Ascending aorta (tissue), 2 donors: ENCODE measurements around the gene MUSK. TPM values are rescaled to one million over a fixed set of nuclear protein-coding genes. Genes with fewer than 3 reads are reported as not detected.

Experiments
- DNase-seq, 2 donors: peaks; one replicate each; pipeline ENCODE4 v3.0.0-alpha.2; 2019; ENCODE audit warnings: low spot score in 2 of 2
- H3K27ac ChIP-seq, 2 donors: fragments of 200-600 bp; sonication (generic); one replicate each; pipeline ENCODE4 v1.5.1; 2016 to 2017; ENCODE audit warnings: mild to moderate bottlenecking in 1 of 2
- H3K27me3 ChIP-seq: fragments of 200-600 bp; sonication (generic); one replicate; pipeline ENCODE4 v1.5.1; 2017
- H3K36me3 ChIP-seq, 2 donors: fragments of 200-600 bp; sonication (generic); one replicate each; pipeline ENCODE4 v1.5.1; 2016
- H3K4me1 ChIP-seq, 2 donors: fragments of 200-600 bp; sonication (generic); one replicate each; pipeline ENCODE4 v1.5.1; 2016 to 2017; ENCODE audit warnings: mild to moderate bottlenecking in 1 of 2
- H3K4me3 ChIP-seq, 2 donors: fragments of 200-600 bp; sonication (generic); one replicate each; pipeline ENCODE4 v1.5.1; 2016 to 2017; ENCODE audit warnings: mild to moderate bottlenecking in 1 of 2
- H3K9me3 ChIP-seq, 2 donors: fragments of 200-600 bp; sonication (generic); one replicate each; pipeline ENCODE4 v1.5.1; 2016
- CTCF ChIP-seq, 3 experiments: fragments of 200-600 bp in 2 of 3; fragments of 450-650 bp in 1 of 3; sonication (generic) in 2 of 3; IDR thresholded peaks; one replicate each; pipeline ENCODE4 v1.5.1; 2016 to 2019; ENCODE audit warnings: antibody characterized with exemption in 3 of 3, mild to moderate bottlenecking in 1 of 3, moderate library complexity in 1 of 3
- intact Hi-C: fragments of 100-400 bp; cut with DNase I; formaldehyde crosslinking; loops from one replicate; pipeline ENCODE4 v1.15.1; 2023
- total RNA-seq: library from RNA; depleted of rRNA; stranded (reverse); fragments of >200 nt; gene quantifications from one replicate; pipeline ENCODE4 v1.1.0, GENCODE V29; 2016

Gene MUSK
- total RNA-seq, 1 donor from 2014 or later, result not detected

- Histone ChIP-seq H3K9me3 (no peaks in the 10 kb centered on the region), H3K27ac (no peak overlapping the region), H3K27me3 (no peaks in the 10 kb centered on the region), H3K4me3 (no peak overlapping the region), H3K4me1 (peaks cover 0 to 6% of the 10 kb centered on the region in 2 donors), H3K36me3 (no peaks in the 10 kb centered on the region)
- TF ChIP-seq CTCF (IDR thresholded peaks at IDR 0.05), result no peak
- intact Hi-C loops, result no loop called here
- no peak for DNase-seq
Observed at GRCh38 chr9:110788871-110789270, 120.3 kb downstream of the MUSK start.

DNA sequence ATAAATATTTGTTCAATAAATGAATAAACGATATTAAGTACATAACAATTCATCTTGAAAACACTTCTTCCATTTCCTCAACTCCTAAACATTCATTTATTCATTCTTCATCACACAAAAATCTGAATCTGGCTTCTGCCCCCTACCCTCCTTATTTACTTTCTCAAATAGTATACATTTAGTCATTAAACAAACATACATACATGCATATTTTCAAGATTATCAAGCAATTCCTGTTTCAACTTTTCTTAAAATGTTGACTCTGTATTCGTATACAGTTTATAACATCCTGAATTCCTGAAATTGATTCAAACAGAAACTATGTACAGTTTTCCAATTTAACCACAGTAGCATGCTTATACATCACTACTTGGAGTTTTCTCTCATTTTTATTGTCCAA, 129.0 kb downstream of the MUSK start:
- no peaks in the 10 kb centered on the region for H3K27me3 ChIP-seq
- H3K36me3 ChIP-seq, result no peaks in the 10 kb centered on the region
- H3K4me1 ChIP-seq, result no peaks in the 10 kb centered on the region
- no peak for TF ChIP-seq CTCF (IDR thresholded peaks at IDR 0.05)
- H3K4me3 ChIP-seq, result no peak overlapping the region
- no peak overlapping the region for H3K27ac ChIP-seq
- no peak for DNase-seq
- intact Hi-C loops, result no loop called here
- no peaks in the 10 kb centered on the region for H3K9me3 ChIP-seq

DNA sequence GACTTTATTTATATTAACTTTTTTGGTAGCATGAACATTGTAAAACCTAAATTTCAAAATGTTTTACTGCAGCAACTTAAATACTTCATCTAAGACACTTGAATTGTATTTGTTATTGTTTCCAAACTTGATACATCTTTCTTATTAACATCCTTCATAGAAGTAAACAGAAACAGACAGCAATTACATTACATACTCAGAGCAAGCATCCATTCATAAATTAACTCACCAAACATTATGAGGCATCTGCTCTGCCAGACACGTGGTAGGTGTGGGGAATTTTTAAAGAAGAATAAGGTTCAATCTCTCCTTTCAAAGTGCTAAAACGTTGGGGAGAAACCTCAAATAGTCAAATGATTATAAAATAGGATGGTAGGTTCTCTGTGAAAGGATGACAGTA, 130.8 kb downstream of the MUSK start:
- Histone ChIP-seq H3K9me3 (no peaks in the 10 kb centered on the region), H3K27ac (no peak overlapping the region), H3K4me1 (no peaks in the 10 kb centered on the region), H3K27me3 (no peaks in the 10 kb centered on the region), H3K4me3 (no peak overlapping the region), H3K36me3 (no peaks in the 10 kb centered on the region)
- DNase-seq, result no peak
- TF ChIP-seq CTCF (IDR thresholded peaks at IDR 0.05), result no peak
- intact Hi-C loops, result no loop called here

GRCh38 chr9:110801426-110801825, 132.8 kb downstream of the MUSK start:
- intact Hi-C loops, result no loop called here
- no peak overlapping the region for H3K27ac ChIP-seq
- H3K4me3 ChIP-seq, result no peak overlapping the region

GRCh38 chr9:110802416-110803035, 133.9 kb downstream of the MUSK start:
- H3K36me3 ChIP-seq, result no peaks in the 10 kb centered on the region
- H3K4me3 ChIP-seq, result no peak overlapping the region
- no peak for TF ChIP-seq CTCF (IDR thresholded peaks at IDR 0.05)
- no peaks in the 10 kb centered on the region for H3K27me3 ChIP-seq
- DNase-seq, result no peak
- H3K9me3 ChIP-seq, result no peaks in the 10 kb centered on the region
- H3K27ac ChIP-seq, result no peak overlapping the region
- intact Hi-C loops, result no loop called here
- H3K4me1 ChIP-seq, result no peaks in the 10 kb centered on the region

More at GRCh38 chr9:110801426-110801825, 132.8 kb downstream of the MUSK start:
- TF ChIP-seq CTCF (IDR thresholded peaks at IDR 0.05), result no peak
- Histone ChIP-seq H3K36me3 (no peaks in the 10 kb centered on the region), H3K4me1 (no peaks in the 10 kb centered on the region), H3K27me3 (no peaks in the 10 kb centered on the region), H3K9me3 (no peaks in the 10 kb centered on the region)
- DNase-seq, result no peak
